Kidney epithelial cell (primary cell): Measurements from ENCODE around the gene IQGAP1. TPM values are rescaled to one million over a fixed set of nuclear protein-coding genes. Genes with fewer than 3 reads are reported as not detected.

Experiments used
- DNase-seq: peaks from one replicate; pipeline ENCODE4 v3.0.0-alpha.2; 2010; ENCODE audit warnings: low read depth
- H3K27me3 ChIP-seq: 2 replicates; pipeline ENCODE4 v1.6.0; 2011; ENCODE audit warnings: low read length; ENCODE audit not compliant: control insufficient read depth, insufficient read depth
- H3K36me3 ChIP-seq: 2 replicates; pipeline ENCODE4 v1.5.1; 2011; ENCODE audit warnings: low read length; ENCODE audit not compliant: control insufficient read depth, insufficient read depth
- H3K4me3 ChIP-seq: 2 replicates; pipeline ENCODE4 v1.5.1; 2011; ENCODE audit warnings: low read depth, mild to moderate bottlenecking, control low read depth, low read length
- total RNA-seq: library from RNA; depleted of rRNA; stranded (reverse); fragments of >200 nt; gene quantifications from 2 replicates; pipeline ENCODE4 v1.2.3, GENCODE V29; 2015
- TF ChIP-seq, protein P1 (sequence below): IDR thresholded peaks from 2 replicates; pipeline ENCODE4 v1.5.1; 2011; ENCODE audit warnings: mild to moderate bottlenecking, moderate library complexity, low read length, control low read depth, inconsistent platforms; ENCODE audit not compliant: insufficient read depth, poor library complexity, severe bottlenecking

Gene IQGAP1, protein sequence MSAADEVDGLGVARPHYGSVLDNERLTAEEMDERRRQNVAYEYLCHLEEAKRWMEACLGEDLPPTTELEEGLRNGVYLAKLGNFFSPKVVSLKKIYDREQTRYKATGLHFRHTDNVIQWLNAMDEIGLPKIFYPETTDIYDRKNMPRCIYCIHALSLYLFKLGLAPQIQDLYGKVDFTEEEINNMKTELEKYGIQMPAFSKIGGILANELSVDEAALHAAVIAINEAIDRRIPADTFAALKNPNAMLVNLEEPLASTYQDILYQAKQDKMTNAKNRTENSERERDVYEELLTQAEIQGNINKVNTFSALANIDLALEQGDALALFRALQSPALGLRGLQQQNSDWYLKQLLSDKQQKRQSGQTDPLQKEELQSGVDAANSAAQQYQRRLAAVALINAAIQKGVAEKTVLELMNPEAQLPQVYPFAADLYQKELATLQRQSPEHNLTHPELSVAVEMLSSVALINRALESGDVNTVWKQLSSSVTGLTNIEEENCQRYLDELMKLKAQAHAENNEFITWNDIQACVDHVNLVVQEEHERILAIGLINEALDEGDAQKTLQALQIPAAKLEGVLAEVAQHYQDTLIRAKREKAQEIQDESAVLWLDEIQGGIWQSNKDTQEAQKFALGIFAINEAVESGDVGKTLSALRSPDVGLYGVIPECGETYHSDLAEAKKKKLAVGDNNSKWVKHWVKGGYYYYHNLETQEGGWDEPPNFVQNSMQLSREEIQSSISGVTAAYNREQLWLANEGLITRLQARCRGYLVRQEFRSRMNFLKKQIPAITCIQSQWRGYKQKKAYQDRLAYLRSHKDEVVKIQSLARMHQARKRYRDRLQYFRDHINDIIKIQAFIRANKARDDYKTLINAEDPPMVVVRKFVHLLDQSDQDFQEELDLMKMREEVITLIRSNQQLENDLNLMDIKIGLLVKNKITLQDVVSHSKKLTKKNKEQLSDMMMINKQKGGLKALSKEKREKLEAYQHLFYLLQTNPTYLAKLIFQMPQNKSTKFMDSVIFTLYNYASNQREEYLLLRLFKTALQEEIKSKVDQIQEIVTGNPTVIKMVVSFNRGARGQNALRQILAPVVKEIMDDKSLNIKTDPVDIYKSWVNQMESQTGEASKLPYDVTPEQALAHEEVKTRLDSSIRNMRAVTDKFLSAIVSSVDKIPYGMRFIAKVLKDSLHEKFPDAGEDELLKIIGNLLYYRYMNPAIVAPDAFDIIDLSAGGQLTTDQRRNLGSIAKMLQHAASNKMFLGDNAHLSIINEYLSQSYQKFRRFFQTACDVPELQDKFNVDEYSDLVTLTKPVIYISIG (N-terminal part only)
- 197 and 205 TPM in 2 replicates for total RNA-seq

DNA sequence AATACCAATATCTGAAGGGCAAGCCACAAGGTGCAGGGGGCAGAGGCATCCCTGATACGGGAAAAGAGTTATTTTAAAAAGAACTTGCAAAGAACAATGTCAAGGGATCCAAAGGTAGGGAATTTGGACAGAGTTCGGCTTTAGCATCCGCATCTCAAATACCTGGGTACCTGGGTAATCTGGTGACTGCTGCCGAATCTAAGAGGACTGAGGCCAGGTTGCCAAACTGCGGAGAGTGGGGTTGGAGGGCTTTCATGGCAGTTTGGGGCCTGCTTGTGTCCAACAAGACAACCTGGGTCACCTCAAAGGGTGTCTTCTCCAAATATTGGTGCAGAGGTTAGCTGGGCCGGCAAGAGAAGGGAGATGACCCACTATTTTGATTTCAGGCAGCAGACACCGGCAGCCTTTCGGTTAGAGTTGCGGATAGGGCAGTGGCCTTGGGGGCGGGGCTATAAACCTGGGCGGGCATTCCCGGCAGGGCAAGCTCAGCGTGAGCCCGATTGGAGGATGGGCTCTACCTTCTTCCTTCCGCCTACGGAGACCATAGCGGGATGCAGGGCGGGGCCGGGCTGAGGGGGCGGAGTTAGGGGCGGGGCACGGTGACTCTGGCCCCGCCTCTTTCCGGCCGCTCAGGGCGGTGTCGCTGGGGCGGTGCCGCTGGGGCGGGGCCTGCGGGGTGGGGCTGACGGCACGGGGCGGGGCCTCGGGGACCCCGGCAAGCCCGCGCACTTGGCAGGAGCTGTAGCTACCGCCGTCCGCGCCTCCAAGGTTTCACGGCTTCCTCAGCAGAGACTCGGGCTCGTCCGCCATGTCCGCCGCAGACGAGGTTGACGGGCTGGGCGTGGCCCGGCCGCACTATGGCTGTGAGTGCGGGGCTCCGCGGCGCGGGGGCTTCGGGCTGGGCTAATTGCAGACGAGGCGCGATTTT is at the start of gene IQGAP1:
IQGAP1 (plus strand) TSS at position 709 of the 928 bp plus-strand sequence; CDS start at position 809, 100 bp downstream.
- Histone ChIP-seq H3K27me3 (no peaks in the 10 kb centered on the region), H3K36me3 (peaks cover 2% of the 10 kb centered on the region), H3K4me3 (peak within 1 kb of the TSS; percentile 98)
- TF ChIP-seq, protein P1, sequence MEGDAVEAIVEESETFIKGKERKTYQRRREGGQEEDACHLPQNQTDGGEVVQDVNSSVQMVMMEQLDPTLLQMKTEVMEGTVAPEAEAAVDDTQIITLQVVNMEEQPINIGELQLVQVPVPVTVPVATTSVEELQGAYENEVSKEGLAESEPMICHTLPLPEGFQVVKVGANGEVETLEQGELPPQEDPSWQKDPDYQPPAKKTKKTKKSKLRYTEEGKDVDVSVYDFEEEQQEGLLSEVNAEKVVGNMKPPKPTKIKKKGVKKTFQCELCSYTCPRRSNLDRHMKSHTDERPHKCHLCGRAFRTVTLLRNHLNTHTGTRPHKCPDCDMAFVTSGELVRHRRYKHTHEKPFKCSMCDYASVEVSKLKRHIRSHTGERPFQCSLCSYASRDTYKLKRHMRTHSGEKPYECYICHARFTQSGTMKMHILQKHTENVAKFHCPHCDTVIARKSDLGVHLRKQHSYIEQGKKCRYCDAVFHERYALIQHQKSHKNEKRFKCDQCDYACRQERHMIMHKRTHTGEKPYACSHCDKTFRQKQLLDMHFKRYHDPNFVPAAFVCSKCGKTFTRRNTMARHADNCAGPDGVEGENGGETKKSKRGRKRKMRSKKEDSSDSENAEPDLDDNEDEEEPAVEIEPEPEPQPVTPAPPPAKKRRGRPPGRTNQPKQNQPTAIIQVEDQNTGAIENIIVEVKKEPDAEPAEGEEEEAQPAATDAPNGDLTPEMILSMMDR, result no peak
- peak; percentile 85 for DNase-seq

DNA sequence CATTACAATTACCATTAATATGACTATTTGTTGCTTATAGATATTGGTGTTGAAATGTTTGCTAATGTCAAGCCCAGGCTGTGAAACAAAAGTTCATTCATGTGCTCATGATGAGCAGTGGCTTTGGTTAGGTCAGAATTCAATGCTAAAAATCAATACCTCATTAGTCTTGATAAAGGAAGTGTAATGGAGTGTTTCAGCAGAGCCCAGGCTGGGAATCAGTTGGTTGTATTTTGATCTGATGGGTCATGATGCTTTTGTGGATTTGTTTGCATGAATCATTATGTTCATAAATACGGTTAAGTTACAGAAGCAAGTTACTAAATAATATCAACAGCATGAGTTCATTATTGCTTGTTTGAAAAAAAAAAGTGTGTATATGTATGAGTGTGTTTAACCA is 49.5 kb upstream of the IQGAP1 start:
- TF ChIP-seq, protein P1, result no peak
- no peak for DNase-seq
- H3K36me3 ChIP-seq, result no peaks in the 10 kb centered on the region
- no peak overlapping the region for H3K4me3 ChIP-seq
- no peaks in the 10 kb centered on the region for H3K27me3 ChIP-seq

DNA sequence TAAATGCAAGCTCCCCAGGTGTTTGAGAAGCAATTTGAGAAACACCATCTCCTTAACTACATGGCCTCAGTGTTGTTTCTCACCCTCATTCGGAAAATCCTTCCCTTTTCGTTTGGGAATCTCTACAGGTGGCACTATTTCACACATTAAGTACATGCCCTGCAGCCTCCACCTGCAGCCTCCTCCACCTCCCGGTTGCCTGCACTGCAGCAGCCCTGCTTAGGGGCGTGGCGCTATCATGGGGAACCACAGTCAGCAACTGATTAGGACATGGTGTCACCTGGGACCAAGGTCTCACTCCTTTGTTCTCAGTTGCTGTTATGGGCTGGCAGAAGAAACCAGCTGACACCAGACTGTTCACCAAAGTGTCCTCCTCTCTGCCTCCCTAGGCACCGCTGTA is 47.7 kb upstream of the IQGAP1 start:
- no peak for DNase-seq
- Histone ChIP-seq H3K27me3 (no peaks in the 10 kb centered on the region), H3K4me3 (no peak overlapping the region), H3K36me3 (no peaks in the 10 kb centered on the region)
- TF ChIP-seq, protein P1, result no peak

DNA sequence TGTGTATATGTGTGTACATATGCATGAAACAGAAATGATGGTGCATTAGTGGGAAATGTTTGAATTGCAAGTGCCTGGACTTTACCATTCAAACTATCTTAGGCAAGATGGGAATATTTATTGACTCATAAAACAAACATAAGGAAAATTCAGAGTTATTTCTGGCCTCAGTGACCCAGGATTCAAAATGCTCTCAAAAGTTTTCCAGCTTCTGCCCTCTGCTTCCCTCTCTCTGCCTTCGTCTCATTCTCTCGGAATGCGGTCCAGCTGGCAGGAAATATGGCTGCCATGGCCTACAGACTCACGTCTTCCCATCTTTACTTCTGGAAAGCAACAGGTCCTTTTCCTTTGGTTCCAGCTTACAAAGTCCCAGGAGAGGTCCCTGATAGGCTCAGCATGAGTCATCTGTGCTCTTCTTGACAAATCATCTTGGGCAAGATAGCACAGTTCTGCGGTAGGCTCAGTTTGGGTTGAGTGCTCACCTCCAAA is 44.7 kb upstream of the IQGAP1 start:
- no peaks in the 10 kb centered on the region for H3K36me3 ChIP-seq
- no peak overlapping the region for H3K4me3 ChIP-seq
- DNase-seq, result no peak
- no peaks in the 10 kb centered on the region for H3K27me3 ChIP-seq
- TF ChIP-seq, protein P1, result no peak
